Spinal cord (tissue), 10 donors: Measurements from ENCODE around the gene PDE8B. TPM values are rescaled to one million over a fixed set of nuclear protein-coding genes. Genes with fewer than 3 reads are reported as not detected.

Experiments used
- DNase-seq, 6 donors: peaks; one replicate each; pipeline versions ENCODE4 v3.0.0 to v3.0.0-alpha.2; 2013 to 2015; ENCODE audit warnings: low spot score in 6 of 6, low read depth in 4 of 6
- H3K27ac ChIP-seq: one replicate; pipeline ENCODE4 v1.5.1; 2013; ENCODE audit warnings: low read depth, low read length, control low read depth
- H3K27me3 ChIP-seq: one replicate; pipeline ENCODE4 v1.6.1; 2013; ENCODE audit warnings: low read length; ENCODE audit not compliant: control insufficient read depth, insufficient read depth
- H3K36me3 ChIP-seq: one replicate; pipeline ENCODE4 v1.6.1; 2013; ENCODE audit warnings: low read length; ENCODE audit not compliant: control insufficient read depth, insufficient read depth
- H3K4me1 ChIP-seq: one replicate; pipeline ENCODE4 v1.6.1; 2013; ENCODE audit warnings: low read length; ENCODE audit not compliant: control insufficient read depth, insufficient read depth
- H3K4me3 ChIP-seq: one replicate; pipeline ENCODE4 v1.5.1; 2013; ENCODE audit warnings: low read depth, low read length, control low read depth
- H3K9me3 ChIP-seq: one replicate; pipeline ENCODE4 v1.6.1; 2013; ENCODE audit warnings: low read length; ENCODE audit not compliant: control insufficient read depth, insufficient read depth
- WGBS: methylation state at CpG from one replicate; pipeline ENCODE4 v1.1.5; 2013; ENCODE audit warnings: missing lambda C conversion rate; ENCODE audit not compliant: insufficient coverage; 5-methylcytosine and 5-hydroxymethylcytosine counted together
- polyA plus RNA-seq, 2 donors: library from polyadenylated mRNA; unstranded; fragments of 120-200 nt; gene quantifications; one replicate each; pipeline ENCODE4 v1.2.1, GENCODE V29; 2013; ENCODE audit not compliant: insufficient read length in 2 of 2
- total RNA-seq, 2 donors: library from RNA; depleted of rRNA in 1 of 2; stranded (reverse); fragments of 120-200 nt in 1 of 2; fragments of >200 nt in 1 of 2; gene quantifications; one replicate each; pipeline versions ENCODE4 v1.2.3 to v1.2.4, GENCODE V29; 2013 to 2014
- donor health status: healthy.

Gene PDE8B
- total and polyA plus RNA-seq, 4 donors = 12.7 to 25.8 (median 20.6) TPM

DNA sequence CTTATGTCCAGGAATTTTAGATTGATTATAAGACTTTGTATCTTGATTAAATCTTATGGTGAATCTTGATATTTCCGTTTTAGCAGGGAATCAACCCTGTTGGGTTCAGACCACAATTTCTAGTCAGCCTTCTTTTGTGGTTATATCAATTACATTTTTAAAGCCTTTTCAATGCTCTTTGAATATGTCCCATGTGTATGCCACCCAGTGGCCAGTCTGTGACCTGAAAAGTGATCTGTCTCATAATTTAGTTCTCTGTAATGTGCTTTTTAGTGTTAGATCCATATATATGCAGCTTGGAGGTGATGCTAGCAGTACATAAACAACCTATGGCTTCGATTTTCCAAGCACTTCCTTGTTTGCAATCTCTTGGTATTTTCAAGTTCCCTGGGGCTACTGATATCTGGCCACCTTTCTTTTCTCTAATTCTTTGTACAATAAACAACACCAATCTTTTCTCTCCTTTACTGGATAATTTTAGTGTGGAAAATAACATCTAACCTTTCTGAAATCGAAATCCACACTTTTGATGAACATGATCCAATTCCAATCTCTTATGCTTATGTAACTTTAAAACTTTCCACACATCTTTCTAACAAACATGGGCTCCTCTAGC is 28.8 kb downstream of the PDE8B start:
- no peak overlapping the region for H3K4me3 ChIP-seq
- WGBS = no CpG with 5 or more reads among the region's 3 CpGs
- DNase-seq = no peak
- no peaks in the 10 kb centered on the region for H3K36me3 ChIP-seq
- H3K27me3 ChIP-seq = no peaks in the 10 kb centered on the region
- no peak overlapping the region for H3K27ac ChIP-seq
- H3K4me1 ChIP-seq = no peaks in the 10 kb centered on the region
- peaks cover 3% of the 10 kb centered on the region for H3K9me3 ChIP-seq

DNA sequence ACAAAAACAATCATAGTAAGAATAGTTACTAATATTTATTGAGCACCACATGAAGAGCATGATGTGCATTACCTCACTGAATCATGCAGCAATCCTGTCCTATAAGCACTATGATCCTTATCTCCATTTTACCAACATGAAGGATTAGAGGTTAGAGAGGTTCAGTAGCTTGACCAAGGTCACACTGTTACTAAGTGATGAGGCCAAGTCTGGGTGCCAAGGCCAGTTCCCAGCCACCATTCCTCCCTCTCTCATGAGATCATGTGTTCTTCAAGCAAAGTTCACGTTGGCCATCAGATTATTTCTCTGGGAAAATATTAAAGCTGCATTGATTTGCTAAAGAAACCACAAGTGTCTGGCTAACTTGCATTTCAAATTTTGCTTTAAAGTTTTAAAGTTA is 31.0 kb downstream of the PDE8B start:
- no CpG with 5 or more reads among the region's 1 CpG for WGBS
- H3K36me3 ChIP-seq = no peaks in the 10 kb centered on the region

GRCh38 chr5:77249475-77249874 is 39.0 kb downstream of the PDE8B start:
- Histone ChIP-seq H3K4me3 (no peak overlapping the region), H3K36me3 (no peaks in the 10 kb centered on the region), H3K27me3 (no peaks in the 10 kb centered on the region), H3K4me1 (peaks cover 2% of the 10 kb centered on the region), H3K27ac (no peak overlapping the region), H3K9me3 (no peaks in the 10 kb centered on the region)
- DNase-seq = no peak
- whole genome bisulfite sequencing = 100% methylated on average over 1 of the region's 2 CpGs

More for the DNA sequence above, 31.0 kb downstream of the PDE8B start:
- peaks cover 3% of the 10 kb centered on the region for H3K9me3 ChIP-seq
- no peaks in the 10 kb centered on the region for H3K4me1 ChIP-seq
- no peak for DNase-seq
- H3K27ac ChIP-seq = no peak overlapping the region
- no peak overlapping the region for H3K4me3 ChIP-seq
- no peaks in the 10 kb centered on the region for H3K27me3 ChIP-seq

DNA sequence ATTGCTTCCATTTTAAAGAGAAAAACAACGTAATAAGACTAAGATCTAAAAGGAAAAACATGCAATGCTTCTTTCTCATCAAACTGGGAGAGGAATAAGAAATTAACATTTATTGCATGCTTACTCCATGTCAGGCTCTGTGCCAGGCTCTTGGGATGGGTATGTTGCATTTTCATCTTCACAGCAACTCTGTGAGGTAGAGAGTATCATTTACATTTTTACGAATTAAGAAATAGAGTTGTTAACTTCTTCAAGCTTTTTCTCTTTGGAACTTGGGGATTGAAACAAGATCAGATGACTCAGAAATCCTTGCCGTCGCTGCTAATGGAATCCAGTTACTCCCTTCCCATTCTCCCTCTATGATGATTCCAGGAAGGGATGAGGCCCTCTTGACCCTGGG is 39.5 kb downstream of the PDE8B start:
- peak in 1 of 6 donors; percentile 24 for DNase-seq
- Histone ChIP-seq H3K36me3 (no peaks in the 10 kb centered on the region), H3K27ac (no peak overlapping the region), H3K4me3 (no peak overlapping the region), H3K4me1 (peaks cover 2% of the 10 kb centered on the region), H3K9me3 (no peaks in the 10 kb centered on the region), H3K27me3 (no peaks in the 10 kb centered on the region)
- no CpG with 5 or more reads among the region's 4 CpGs for WGBS

- H3K27me3 ChIP-seq = no peaks in the 10 kb centered on the region
- no peaks in the 10 kb centered on the region for H3K9me3 ChIP-seq
- H3K4me3 ChIP-seq = no peak overlapping the region
- 81% methylated on average over 3 of the region's 3 CpGs for WGBS
- H3K36me3 ChIP-seq = no peaks in the 10 kb centered on the region
- no peak for DNase-seq
- H3K4me1 ChIP-seq = peaks cover 7% of the 10 kb centered on the region
- H3K27ac ChIP-seq = no peak overlapping the region
Observed at GRCh38 chr5:77251921-77252320, 41.4 kb downstream of the PDE8B start.

GRCh38 chr5:77255617-77256016 is 45.1 kb downstream of the PDE8B start:
- Histone ChIP-seq H3K27ac (no peak overlapping the region), H3K27me3 (no peaks in the 10 kb centered on the region), H3K9me3 (no peaks in the 10 kb centered on the region), H3K4me3 (no peak overlapping the region), H3K36me3 (no peaks in the 10 kb centered on the region), H3K4me1 (peaks cover 5% of the 10 kb centered on the region)
- no peak for DNase-seq
- WGBS = 66% methylated on average over 4 of the region's 6 CpGs

DNA sequence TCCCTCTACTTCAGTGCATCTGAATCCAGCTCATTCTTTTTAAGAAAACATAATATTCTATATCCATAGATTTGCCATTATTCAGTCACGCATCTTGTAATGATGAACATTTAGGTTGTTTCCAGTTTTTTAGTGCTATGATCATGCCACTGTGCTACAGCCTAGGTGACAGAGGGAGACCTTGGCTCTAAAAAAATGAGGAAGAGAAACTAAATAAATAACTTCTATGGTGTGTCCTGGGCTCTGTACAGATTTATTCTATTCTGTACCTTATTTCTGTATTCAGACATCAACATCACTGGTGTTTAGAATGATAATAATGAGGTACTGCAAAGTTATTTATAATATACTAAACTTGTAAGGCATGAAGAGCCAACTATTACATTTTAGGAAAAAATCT is 45.9 kb downstream of the PDE8B start:
- peaks cover 5% of the 10 kb centered on the region for H3K4me1 ChIP-seq
- no peaks in the 10 kb centered on the region for H3K27me3 ChIP-seq
- no peaks in the 10 kb centered on the region for H3K9me3 ChIP-seq
- H3K27ac ChIP-seq = no peak overlapping the region
- WGBS = no CpG with 5 or more reads among the region's 1 CpG
- DNase-seq = no peak
- H3K4me3 ChIP-seq = no peak overlapping the region
- H3K36me3 ChIP-seq = no peaks in the 10 kb centered on the region

- H3K27ac ChIP-seq = no peak overlapping the region
- H3K36me3 ChIP-seq = no peaks in the 10 kb centered on the region
- H3K9me3 ChIP-seq = no peaks in the 10 kb centered on the region
- H3K4me1 ChIP-seq = peaks cover 5% of the 10 kb centered on the region
- no peaks in the 10 kb centered on the region for H3K27me3 ChIP-seq
- DNase-seq = no peak
- H3K4me3 ChIP-seq = no peak overlapping the region
- WGBS = 83% methylated on average over 1 of the region's 1 CpG
Observed at GRCh38 chr5:77258652-77259051, 48.2 kb downstream of the PDE8B start.

- no peak for DNase-seq
- Histone ChIP-seq H3K9me3 (no peaks in the 10 kb centered on the region), H3K27ac (no peak overlapping the region)
Observed at GRCh38 chr5:77259476-77259875, 49.0 kb downstream of the PDE8B start.

GRCh38 chr5:77262697-77263096 is 52.2 kb downstream of the PDE8B start:
- H3K9me3 ChIP-seq = no peaks in the 10 kb centered on the region
- no peak overlapping the region for H3K27ac ChIP-seq
- H3K36me3 ChIP-seq = no peaks in the 10 kb centered on the region
- H3K27me3 ChIP-seq = no peaks in the 10 kb centered on the region
- no peaks in the 10 kb centered on the region for H3K4me1 ChIP-seq
- no CpG with 5 or more reads among the region's 1 CpG for WGBS
- no peak for DNase-seq
- H3K4me3 ChIP-seq = no peak overlapping the region

More at GRCh38 chr5:77259476-77259875, 49.0 kb downstream of the PDE8B start:
- Histone ChIP-seq H3K4me3 (no peak overlapping the region), H3K27me3 (no peaks in the 10 kb centered on the region), H3K36me3 (no peaks in the 10 kb centered on the region), H3K4me1 (peaks cover 5% of the 10 kb centered on the region)
